Measurements from ENCODE around the gene OR11H6.

GRCh38 chr14:20176330-20176729 is 47.2 kb upstream of the OR11H6 start:
- TF ChIP-seq CTCF (IDR thresholded peaks at IDR 0.05) (no peak), POLR2A (IDR thresholded peaks at IDR 0.05) (no peak)

Measured in lower leg skin (tissue), 3 donors.